ENCODE measurements around the gene MFAP5. TPM values are rescaled to one million over a fixed set of nuclear protein-coding genes. Genes with fewer than 3 reads are reported as not detected.

The MFAP5 gene
- total and polyA plus RNA-seq, 10 of the 15 experiments (the other 5 are each of a cell fraction or from before 2014, with no cell fraction given): 0.06 to 0.14 (median 0.12) TPM; not detected in 7

DNA sequence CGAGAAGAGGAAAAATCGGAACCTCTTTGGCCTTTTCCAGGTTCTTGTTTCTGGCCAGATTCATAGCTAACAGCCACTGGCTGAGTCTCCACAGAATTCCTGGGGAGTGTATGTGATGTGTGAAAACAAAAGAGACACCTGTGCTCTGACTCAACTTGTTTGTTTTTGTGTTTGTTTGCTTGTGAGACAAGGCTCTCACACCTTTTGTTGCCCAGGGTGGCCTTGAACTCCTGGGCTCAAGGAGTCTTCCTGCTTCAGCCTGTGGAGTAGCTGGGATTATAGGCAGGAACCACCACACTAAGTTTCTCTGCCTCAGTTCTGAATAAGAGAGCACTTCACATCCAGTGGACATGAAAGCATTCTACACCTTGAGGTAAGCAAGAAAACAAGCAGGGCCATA, 22.7 kb downstream of the MFAP5 start:
- DNase-seq (ENCODE audit: low read depth, low spot score): no peak

DNA sequence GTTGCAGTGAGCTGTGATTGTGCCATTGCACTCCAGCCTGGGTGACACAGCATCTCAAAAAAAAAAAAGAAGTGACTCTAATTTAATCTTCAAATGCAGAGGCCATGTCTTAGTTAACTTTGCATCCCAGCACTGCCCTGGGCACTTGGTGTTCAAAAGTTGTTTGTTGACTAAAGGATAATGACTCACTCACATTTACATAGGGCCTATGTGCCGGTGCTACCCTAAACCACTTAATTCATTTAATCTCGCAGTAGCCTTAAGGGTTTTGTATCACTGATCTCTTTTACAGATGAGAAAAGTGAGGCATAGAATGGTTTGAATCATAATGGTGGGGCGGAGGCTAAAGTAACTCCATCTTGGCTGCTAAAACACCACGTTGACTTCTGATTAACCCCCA, 23.7 kb downstream of the MFAP5 start:
- H3K4me3 ChIP-seq: no peak overlapping the region
- POLR2A ChIA-PET: no interaction called here
- intact Hi-C loops (cut with micrococcal nuclease; ENCODE audit: unreplicated experiment) (no loop called here), in situ Hi-C loops (cut with MboI) (loop anchor here (25.0 kb wide), 2 partner anchors 1023 to 1677 kb away; partner anchors contain the start of genes CLEC2D, EMG1, PHB2 and PTPN6)
- peaks cover 9% of the 10 kb centered on the region for H3K4me1 ChIP-seq (ENCODE audit: control insufficient read depth, insufficient read depth, low read length)
- DNase-seq (ENCODE audit: low read depth, low spot score) (no peak), ATAC-seq (no peak), FAIRE-seq (no peak)
- no peaks in the 10 kb centered on the region for H3K79me2 ChIP-seq (ENCODE audit: control insufficient read depth, insufficient read depth, low read length)
- no peak overlapping the region for H3K27ac ChIP-seq (ENCODE audit: control insufficient read depth, insufficient read depth)
- no peak overlapping the region for H3K9ac ChIP-seq (ENCODE audit: control insufficient read depth, insufficient read depth, low read length)
- 70% methylated on average over 4 of the region's 4 CpGs for WGBS (ENCODE audit: insufficient coverage, insufficient replicate concordance, low lambda C conversion rate, missing lambda C conversion rate)
- CTCF ChIA-PET: interaction anchor here (1.8 kb wide), 1 partner anchor 94 kb away, joined by 5 read pairs; no protein-coding TSS in a partner anchor
- TF ChIP-seq ASH2L (IDR thresholded peaks at IDR 0.05; ENCODE audit: borderline replicate concordance, low read depth) (no peak), ZSCAN29 (IDR thresholded peaks at IDR 0.05) (no peak), ZNF217 (IDR thresholded peaks at IDR 0.05) (no peak), E2F8 (IDR thresholded peaks at IDR 0.05; ENCODE audit: low read depth, partially characterized antibody) (no peak), RUNX3 (IDR thresholded peaks at IDR 0.05; ENCODE audit: low read length) (no peak)
- RAD21 ChIA-PET (ENCODE audit: unreplicated experiment): no interaction called here
- no peaks in the 10 kb centered on the region for H4K20me1 ChIP-seq (ENCODE audit: control insufficient read depth, insufficient read depth)
- no peaks in the 10 kb centered on the region; the same call in 2 of the 3 replicates for H3K9me3 ChIP-seq (replicated peaks; ENCODE audit: control insufficient read depth, insufficient read depth, low read length)
- H3K36me3 ChIP-seq (ENCODE audit: control insufficient read depth in 2 of 2, insufficient read depth in 2 of 2, low read length in 1 of 2): no peaks in the 10 kb centered on the region
- no peaks in the 10 kb centered on the region for H3K27me3 ChIP-seq (replicated peaks in 1 of 2; ENCODE audit: control insufficient read depth in 2 of 2, insufficient read depth in 2 of 2, low read length in 1 of 2)
- no TSS peak for BruUV-seq (replicated peaks)
- H3K4me2 ChIP-seq (ENCODE audit: control insufficient read depth, insufficient read depth): no peak overlapping the region
- no peak overlapping the region for H2AFZ ChIP-seq (ENCODE audit: control insufficient read depth, low read depth, low read length)
- SMC1A ChIA-PET (ENCODE audit: uncharacterized antibody, unreplicated experiment): no interaction called here

More for the DNA sequence above, 22.7 kb downstream of the MFAP5 start:
- Histone ChIP-seq H3K27me3 (replicated peaks in 1 of 2; ENCODE audit: control insufficient read depth in 2 of 2, insufficient read depth in 2 of 2, low read length in 1 of 2) (no peaks in the 10 kb centered on the region), H3K36me3 (ENCODE audit: control insufficient read depth in 2 of 2, insufficient read depth in 2 of 2, low read length in 1 of 2) (no peaks in the 10 kb centered on the region), H4K20me1 (ENCODE audit: control insufficient read depth, insufficient read depth) (no peaks in the 10 kb centered on the region), H3K4me2 (ENCODE audit: control insufficient read depth, insufficient read depth) (no peak overlapping the region), H3K27ac (ENCODE audit: control insufficient read depth, insufficient read depth) (no peak overlapping the region), H3K4me3 (no peak overlapping the region), H3K9me3 (replicated peaks; ENCODE audit: control insufficient read depth, insufficient read depth, low read length) (no peaks in the 10 kb centered on the region; the same call in 2 of the 3 replicates), H2AFZ (ENCODE audit: control insufficient read depth, low read depth, low read length) (no peak overlapping the region; the same call in 1 of the 2 replicates), H3K4me1 (ENCODE audit: control insufficient read depth, insufficient read depth, low read length) (peaks cover 16% of the 10 kb centered on the region), H3K9ac (ENCODE audit: control insufficient read depth, insufficient read depth, low read length) (no peak overlapping the region), H3K79me2 (ENCODE audit: control insufficient read depth, insufficient read depth, low read length) (no peaks in the 10 kb centered on the region)
- TF ChIP-seq CBX5 (IDR thresholded peaks at IDR 0.05; ENCODE audit: low read depth) (no peak), NFIC (IDR thresholded peaks at IDR 0.05; ENCODE audit: low read depth, low read length) (no peak), POU2F2 (IDR thresholded peaks at IDR 0.05; ENCODE audit: borderline replicate concordance, low read depth, low read length) (no peak), ASH2L (IDR thresholded peaks at IDR 0.05; ENCODE audit: borderline replicate concordance, low read depth) (no peak), ZNF217 (IDR thresholded peaks at IDR 0.05) (no peak), TBL1XR1 (IDR thresholded peaks at IDR 0.05; ENCODE audit: low read depth, low read length) (no peak), SMC3 (IDR thresholded peaks at IDR 0.05; ENCODE audit: borderline replicate concordance, low read length) (no peak), RELA (IDR thresholded peaks at IDR 0.05; ENCODE audit: borderline replicate concordance, partially characterized antibody) (no peak), DPF2 (IDR thresholded peaks at IDR 0.05) (no peak), CBFB (IDR thresholded peaks at IDR 0.05; ENCODE audit: low read depth) (no peak), PAX8 (IDR thresholded peaks at IDR 0.05) (no peak)
- TF ChIP-seq, protein P1, sequence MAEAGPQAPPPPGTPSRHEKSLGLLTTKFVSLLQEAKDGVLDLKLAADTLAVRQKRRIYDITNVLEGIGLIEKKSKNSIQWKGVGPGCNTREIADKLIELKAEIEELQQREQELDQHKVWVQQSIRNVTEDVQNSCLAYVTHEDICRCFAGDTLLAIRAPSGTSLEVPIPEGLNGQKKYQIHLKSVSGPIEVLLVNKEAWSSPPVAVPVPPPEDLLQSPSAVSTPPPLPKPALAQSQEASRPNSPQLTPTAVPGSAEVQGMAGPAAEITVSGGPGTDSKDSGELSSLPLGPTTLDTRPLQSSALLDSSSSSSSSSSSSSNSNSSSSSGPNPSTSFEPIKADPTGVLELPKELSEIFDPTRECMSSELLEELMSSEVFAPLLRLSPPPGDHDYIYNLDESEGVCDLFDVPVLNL (IDR thresholded peaks at IDR 0.05; ENCODE audit: low read depth, low read length): no peak
- ChIA-PET SMC1A (ENCODE audit: uncharacterized antibody, unreplicated experiment) (no interaction called here), CTCF (interaction anchor here (1.8 kb wide), 1 partner anchor 95 kb away, joined by 5 read pairs; no protein-coding TSS in a partner anchor), POLR2A (no interaction called here), RAD21 (ENCODE audit: unreplicated experiment) (no interaction called here)
- intact Hi-C loops (cut with micrococcal nuclease; ENCODE audit: unreplicated experiment): no loop called here
- no peak for FAIRE-seq
- no TSS peak for BruUV-seq (replicated peaks)
- in situ Hi-C loops (cut with MboI): loop anchor here (10.0 to 25.0 kb wide), 3 partner anchors 725 to 1678 kb away; partner anchors contain the start of genes CLEC2D, EMG1, PHB2 and PTPN6
- WGBS (ENCODE audit: insufficient coverage, insufficient replicate concordance, low lambda C conversion rate, missing lambda C conversion rate): 13% methylated on average over 2 of the region's 2 CpGs
- no peak for ATAC-seq
